ENCODE measurements around the gene GPR55.
A peak's percentile ranks its signal among the peaks of the same experiment; 100 is the strongest.

The GPR55 gene

GRCh38 chr2:230866756-230867523, 58.1 kb downstream of the GPR55 start:
- peak; percentile 32 for DNase-seq (ENCODE audit: low read depth)

GRCh38 chr2:230865766-230866755, 59.0 kb downstream of the GPR55 start:
- peak; percentile 39 for DNase-seq (ENCODE audit: low read depth)

DNA sequence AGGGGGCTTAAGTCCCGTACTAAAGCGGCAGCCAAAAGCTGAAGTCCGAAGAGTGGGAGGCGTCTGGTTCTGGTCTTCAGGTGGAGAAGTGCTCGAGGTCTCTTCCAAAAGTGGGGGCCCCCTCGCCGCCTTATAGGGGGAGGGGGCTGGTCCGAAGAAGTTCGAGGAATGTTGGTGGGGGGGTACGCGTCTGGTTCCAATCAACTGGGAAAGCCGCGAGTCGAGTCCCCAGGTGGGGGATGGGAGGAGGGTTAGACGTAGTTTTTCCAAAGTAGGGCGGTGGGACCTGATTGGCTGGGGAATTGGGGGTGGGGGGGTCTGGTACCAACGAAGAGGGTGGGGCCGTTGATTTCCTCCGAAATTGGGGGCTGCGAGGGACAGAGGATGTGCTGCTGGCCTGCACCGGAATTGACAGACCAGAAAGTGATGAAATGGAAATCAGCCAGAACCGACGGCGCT, 59.7 kb downstream of the GPR55 start:
- DNase-seq (ENCODE audit: low read depth) = peak; percentile 27

GRCh38 chr2:230864605-230865306, 60.3 kb downstream of the GPR55 start, which contains the start of gene ITM2C:
TSS of gene ITM2C (plus strand) at chr2:230864942. CDS start at chr2:230865026, 84 bp downstream.
- peak; percentile 81 for DNase-seq (ENCODE audit: low read depth)

DNA sequence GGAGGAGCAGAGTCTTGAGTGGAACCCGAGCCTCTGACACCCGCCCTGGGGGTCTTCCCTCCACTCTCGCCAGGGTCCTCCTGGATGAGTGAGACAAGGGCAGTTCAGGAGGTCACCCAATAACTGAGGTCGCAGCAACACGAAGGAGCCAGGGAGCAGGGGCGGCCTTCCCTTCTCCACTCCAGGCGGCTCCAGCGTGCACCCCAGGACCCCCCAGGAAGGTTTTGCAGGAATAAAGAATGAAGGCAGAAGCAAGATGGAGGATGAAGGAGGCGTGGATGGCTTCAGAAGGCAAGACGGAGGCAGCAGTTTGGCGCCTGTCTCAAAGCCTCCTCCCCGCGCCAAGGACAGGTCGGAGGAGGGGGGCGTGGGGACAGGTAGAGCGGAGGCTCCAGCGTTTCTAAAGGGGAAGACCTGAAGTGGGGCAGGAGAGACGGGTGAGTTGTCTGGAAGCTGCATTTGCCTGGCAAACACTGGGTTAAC, 60.9 kb downstream of the GPR55 start:
- no peak for DNase-seq (ENCODE audit: low read depth)

GRCh38 chr2:230863442-230864121, 61.5 kb downstream of the GPR55 start:
- DNase-seq (ENCODE audit: low read depth) = no peak

DNA sequence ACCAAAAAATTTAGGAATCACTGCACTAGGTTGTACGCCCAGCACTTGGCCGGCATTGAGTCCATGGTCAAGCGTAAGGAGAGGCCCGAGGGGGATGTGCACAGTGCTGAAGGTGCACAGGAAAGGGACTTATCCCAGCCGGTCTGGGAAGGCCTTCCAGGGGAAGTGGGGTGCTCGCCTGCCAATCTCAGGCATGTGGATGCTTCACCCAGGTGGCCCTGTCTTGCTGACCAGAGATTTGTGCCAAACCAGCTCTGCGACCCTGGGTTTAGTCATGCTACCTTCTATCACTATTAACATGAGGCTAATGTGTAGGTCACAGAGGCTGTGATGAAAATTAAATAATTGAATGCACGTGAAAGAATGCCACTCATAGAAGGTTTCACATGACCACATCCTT, 62.0 kb downstream of the GPR55 start:
- no peak for DNase-seq (ENCODE audit: low read depth)

DNA sequence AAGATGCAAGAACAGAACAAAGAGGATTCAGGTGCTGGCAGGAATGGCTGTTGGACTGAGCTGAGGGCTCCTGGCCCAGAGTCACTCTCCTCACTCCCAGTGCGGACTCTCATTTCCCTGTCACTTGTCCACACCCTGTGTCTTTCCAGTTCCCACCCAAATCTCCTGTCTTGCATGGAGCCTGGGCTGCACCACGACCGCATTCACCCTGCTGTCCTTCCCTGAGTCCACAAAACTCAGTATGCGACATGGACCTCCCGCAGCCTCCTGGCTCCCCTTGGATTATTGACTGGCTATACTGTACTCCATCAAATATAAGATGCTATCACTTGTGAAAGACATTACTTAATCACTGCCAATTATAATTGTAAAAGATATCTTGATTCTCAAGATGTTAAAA, 62.8 kb downstream of the GPR55 start:
- DNase-seq (ENCODE audit: low read depth) = no peak

GRCh38 chr2:230861552-230862255, 63.3 kb downstream of the GPR55 start:
- no peak for DNase-seq (ENCODE audit: low read depth)

Data from ELR (cell line).